H1 (cell line): ENCODE measurements around the gene RAB11A. TPM values are rescaled to one million over a fixed set of nuclear protein-coding genes. Genes with fewer than 3 reads are reported as not detected.

Source experiments
- CTCF ChIA-PET: fragments of 300-600 bp; sonication (Branson Sonifier 250); formaldehyde crosslinking; loops from one replicate; lab custom pipeline; 2021; ENCODE audit not compliant: partially characterized antibody; lab: Charles Lee
- POLR2A ChIA-PET: fragments of 300-600 bp; sonication (Branson Sonifier 250); formaldehyde crosslinking; loops from one replicate; lab custom pipeline; 2021; ENCODE audit warnings: inconsistent platforms; ENCODE audit not compliant: partially characterized antibody; lab: Charles Lee
- DNase-seq, 2 experiments: peaks; one replicate each; pipeline versions ENCODE4 v3.0.0 to v3.0.0-alpha.2; 2010 to 2022; ENCODE audit warnings: low spot score in 2 of 2, low read depth in 1 of 2, mixed read lengths in 1 of 2
- FAIRE-seq: peaks from 2 replicates; lab custom pipeline; 2011; peaks lifted over from hg19 to GRCh38; lab: Jason Lieb, UNC
- H2AFZ ChIP-seq: 2 replicates; pipeline ENCODE4 v1.8.1; 2012; ENCODE audit warnings: low read length, inconsistent platforms
- H2AK5ac ChIP-seq: 2 replicates; pipeline ENCODE4 v1.6.1; 2013; ENCODE audit warnings: low read depth, low read length
- H2BK120ac ChIP-seq: replicated peaks from 2 replicates; pipeline ENCODE3; 2013; ENCODE audit warnings: low read depth, low read length, inconsistent platforms
- H2BK12ac ChIP-seq: 2 replicates; pipeline ENCODE4 v1.6.1; 2013; ENCODE audit warnings: low read depth, low read length
- H2BK15ac ChIP-seq: 2 replicates; pipeline ENCODE4 v1.6.1; 2013; ENCODE audit warnings: low read length
- H2BK20ac ChIP-seq: 2 replicates; pipeline ENCODE4 v1.6.1; 2013; ENCODE audit warnings: low read length
- H2BK5ac ChIP-seq: 2 replicates; pipeline ENCODE4 v1.6.1; 2013; ENCODE audit warnings: low read depth, low read length
- H3K14ac ChIP-seq: 2 replicates; pipeline ENCODE4 v1.6.1; 2013; ENCODE audit warnings: inconsistent platforms; ENCODE audit not compliant: insufficient read length
- H3K18ac ChIP-seq: 2 replicates; pipeline ENCODE4 v1.6.1; 2013; ENCODE audit warnings: low read length; ENCODE audit errors: extremely low read depth
- H3K23ac ChIP-seq: 2 replicates; pipeline ENCODE4 v1.6.1; 2013; ENCODE audit warnings: inconsistent platforms; ENCODE audit not compliant: insufficient read length
- H3K23me2 ChIP-seq: 2 replicates; pipeline ENCODE4 v1.6.1; 2013; ENCODE audit warnings: low read depth, low read length
- H3K27ac ChIP-seq: 2 replicates; pipeline ENCODE4 v1.6.1; 2011; ENCODE audit warnings: low read depth, low read length, inconsistent platforms
- H3K27me3 ChIP-seq, 4 experiments: replicated peaks in 1 of 4; 1 replicate in 1 of 4; 2 replicates in 3 of 4; pipeline versions ENCODE4 v1.6.1 to v1.8.1; 2011 to 2013; ENCODE audit warnings: low read length in 3 of 4, mild to moderate bottlenecking in 3 of 4, inconsistent platforms in 2 of 4, mixed read lengths in 2 of 4, moderate library complexity in 1 of 4; ENCODE audit not compliant: control insufficient read depth in 3 of 4, insufficient read depth in 3 of 4; ENCODE audit errors: extremely low read depth in 1 of 4
- H3K36me3 ChIP-seq, 4 experiments: 2 replicates each; pipeline versions ENCODE4 v1.6.1 to v1.8.1; 2011 to 2013; ENCODE audit warnings: mild to moderate bottlenecking in 4 of 4, low read length in 3 of 4, moderate library complexity in 2 of 4, control low read depth in 1 of 4, inconsistent platforms in 1 of 4; ENCODE audit not compliant: insufficient read depth in 4 of 4, control insufficient read depth in 2 of 4
- H3K4ac ChIP-seq: replicated peaks from 2 replicates; pipeline ENCODE3; 2013; ENCODE audit warnings: low read length, low read depth, mixed read lengths, inconsistent platforms; ENCODE audit not compliant: insufficient read length
- H3K4me1 ChIP-seq, 4 experiments: replicated peaks in 1 of 4; 1 replicate in 1 of 4; 2 replicates in 3 of 4; pipeline versions ENCODE4 v1.6.1 to v1.8.1; 2011 to 2013; ENCODE audit warnings: low read length in 3 of 4, inconsistent platforms in 2 of 4, mixed read lengths in 1 of 4; ENCODE audit not compliant: insufficient read depth in 4 of 4, control insufficient read depth in 3 of 4
- H3K4me2 ChIP-seq, 2 experiments: 2 replicates each; pipeline versions ENCODE4 v1.6.1 to v1.8.1; 2011 to 2013; ENCODE audit warnings: low read depth in 2 of 2, low read length in 2 of 2, control low read depth in 1 of 2, inconsistent platforms in 1 of 2, mild to moderate bottlenecking in 1 of 2; ENCODE audit not compliant: insufficient read depth in 1 of 2
- H3K4me3 ChIP-seq, 4 experiments: fragments of 200-600, 300-600 bp in 1 of 4; sonication (generic), shearing (Covaris generic), sonication (Bioruptor Twin) in 1 of 4; 2 replicates each; pipeline versions ENCODE4 v1.5.1 to v1.8.1; 2011 to 2016; ENCODE audit warnings: low read length in 4 of 4, low read depth in 3 of 4, control low read depth in 2 of 4, inconsistent platforms in 2 of 4, mild to moderate bottlenecking in 2 of 4, mixed read lengths in 1 of 4, moderate library complexity in 1 of 4; ENCODE audit not compliant: insufficient read depth in 2 of 4; ENCODE audit errors: extremely low read depth in 1 of 4
- H3K56ac ChIP-seq: replicated peaks from 2 replicates; pipeline ENCODE3; 2013; ENCODE audit warnings: low read depth, mild to moderate bottlenecking, mixed read lengths, low read length, inconsistent platforms; ENCODE audit not compliant: insufficient read length
- H3K79me1 ChIP-seq: 2 replicates; pipeline ENCODE4 v1.6.1; 2013; ENCODE audit warnings: low read depth, low read length, control low read depth
- H3K79me2 ChIP-seq, 2 experiments: 2 replicates each; pipeline versions ENCODE4 v1.6.1 to v1.8.1; 2012 to 2013; ENCODE audit warnings: low read length in 2 of 2, mild to moderate bottlenecking in 2 of 2, inconsistent platforms in 1 of 2; ENCODE audit not compliant: insufficient read depth in 2 of 2, control insufficient read depth in 1 of 2
- H3K9ac ChIP-seq, 4 experiments: replicated peaks in 1 of 4; 1 replicate in 1 of 4; 2 replicates in 3 of 4; pipeline versions ENCODE4 v1.6.1 to v1.8.1; 2011 to 2013; ENCODE audit warnings: low read depth in 3 of 4, low read length in 3 of 4, control low read depth in 2 of 4, mild to moderate bottlenecking in 2 of 4, moderate library complexity in 2 of 4, inconsistent platforms in 1 of 4; ENCODE audit errors: extremely low read depth in 1 of 4
- H3K9me3 ChIP-seq, 2 experiments: 2 replicates each; pipeline versions ENCODE4 v1.6.1 to v1.8.1; 2012 to 2013; ENCODE audit warnings: mild to moderate bottlenecking in 2 of 2, moderate library complexity in 2 of 2, control low read depth in 1 of 2, inconsistent platforms in 1 of 2, low read depth in 1 of 2, low read length in 1 of 2, mixed read lengths in 1 of 2; ENCODE audit not compliant: insufficient read depth in 2 of 2
- H4K20me1 ChIP-seq, 2 experiments: replicated peaks in 1 of 2; 2 replicates each; pipeline versions ENCODE3 to v1.8.1; 2011 to 2013; ENCODE audit warnings: inconsistent platforms in 2 of 2, low read length in 2 of 2, mild to moderate bottlenecking in 1 of 2; ENCODE audit not compliant: insufficient read depth in 2 of 2, control insufficient read depth in 1 of 2
- H4K5ac ChIP-seq: 2 replicates; pipeline ENCODE4 v1.6.1; 2013; ENCODE audit warnings: low read length, low read depth, mixed read lengths, inconsistent platforms; ENCODE audit not compliant: insufficient read length
- H4K8ac ChIP-seq: 2 replicates; pipeline ENCODE4 v1.8.0; 2013; ENCODE audit warnings: mild to moderate bottlenecking, moderate library complexity, low read length, inconsistent platforms; ENCODE audit not compliant: insufficient read depth; ENCODE audit errors: extremely low read depth
- H4K91ac ChIP-seq: replicated peaks from 2 replicates; pipeline ENCODE3; 2013; ENCODE audit warnings: low read length, mixed read lengths, inconsistent platforms; ENCODE audit not compliant: insufficient read length
- CHD1 ChIP-seq: IDR thresholded peaks from 2 replicates; pipeline ENCODE4 v1.6.1; 2012; ENCODE audit warnings: low read depth, low read length, improper control_type of control experiment
- CTBP2 ChIP-seq: IDR thresholded peaks from 2 replicates; pipeline ENCODE4 v1.7.0; 2011; ENCODE audit warnings: borderline replicate concordance, mild to moderate bottlenecking, moderate library complexity, mixed read lengths, low read length; ENCODE audit not compliant: insufficient read depth, insufficient read length
- GTF2F1 ChIP-seq: IDR thresholded peaks from 2 replicates; pipeline ENCODE4 v1.6.1; 2012; ENCODE audit warnings: low read depth, low read length, improper control_type of control experiment, borderline replicate concordance
- KDM1A ChIP-seq: fragments of 200-600, 300-600 bp; sonication (generic); IDR thresholded peaks from 2 replicates; pipeline ENCODE4 v1.7.1; 2016; ENCODE audit warnings: mild to moderate bottlenecking, low read length, borderline replicate concordance
- MAFK ChIP-seq: IDR thresholded peaks from 2 replicates; pipeline ENCODE4 v1.6.1; 2012; ENCODE audit warnings: low read depth, mild to moderate bottlenecking, improper control_type of control experiment, low read length
- NRF1 ChIP-seq: IDR thresholded peaks from 2 replicates; pipeline ENCODE4 v1.6.1; 2011; ENCODE audit warnings: mild to moderate bottlenecking, low read depth, low read length, improper control_type of control experiment
- SAP30 ChIP-seq: fragments of 300-600 bp; sonication (generic); IDR thresholded peaks from 2 replicates; pipeline ENCODE4 v1.7.1; 2012; ENCODE audit warnings: low read length, moderate library complexity, mild to moderate bottlenecking, inconsistent platforms; ENCODE audit not compliant: insufficient read depth, insufficient replicate concordance
- SUZ12 ChIP-seq: fragments of 200-600 bp; sonication (generic); IDR thresholded peaks from 2 replicates; pipeline ENCODE4 v1.6.1; 2012; ENCODE audit warnings: mild to moderate bottlenecking, inconsistent platforms, low read length, moderate library complexity, mixed read lengths
- TBP ChIP-seq: IDR thresholded peaks from 2 replicates; pipeline ENCODE4 v1.6.1; 2011; ENCODE audit warnings: low read depth, low read length, improper control_type of control experiment
- USF2 ChIP-seq: IDR thresholded peaks from 2 replicates; pipeline ENCODE4 v1.6.1; 2011; ENCODE audit warnings: low read length, improper control_type of control experiment
- YY1 ChIP-seq: IDR thresholded peaks from 2 replicates; pipeline ENCODE4 v1.6.1; 2011; ENCODE audit warnings: low read depth, mild to moderate bottlenecking, low read length
- ZNF274 ChIP-seq: IDR thresholded peaks from 2 replicates; pipeline ENCODE4 v1.7.0; 2012; ENCODE audit warnings: low read length, borderline replicate concordance; ENCODE audit errors: extremely low read depth
- WGBS, 2 experiments: shearing (Covaris generic) in 1 of 2; methylation state at CpG; one replicate each; pipeline versions ENCODE4 v1.1.6 to v1.1.7; 2013 to 2015; ENCODE audit warnings: low lambda C conversion rate in 2 of 2, mixed read lengths in 2 of 2, inconsistent platforms in 1 of 2, low coverage in 1 of 2, missing lambda C conversion rate in 1 of 2; ENCODE audit not compliant: insufficient replicate concordance in 2 of 2, insufficient coverage in 1 of 2, insufficient read length in 1 of 2; ENCODE audit errors: extremely low coverage in 1 of 2, missing lambda C conversion rate in 1 of 2; 5-methylcytosine and 5-hydroxymethylcytosine counted together
- polyA plus RNA-seq, 7 experiments: library from polyadenylated mRNA; depleted of rRNA in 3 of 7; stranded (reverse) in 5 of 7; unstranded in 2 of 7; fragments of >200 nt in 5 of 7; fragments of 200-250 nt in 2 of 7; gene quantifications; 1 replicate in 5 of 7; 2 replicates in 1 of 7; 4 replicates in 1 of 7; pipeline versions ENCODE4 v1.2.1 to v1.2.3, GENCODE V29; 2011 to 2013; ENCODE audit warnings: missing spikeins in 2 of 7, mixed read lengths in 2 of 7
- total RNA-seq: library from RNA; stranded (reverse); fragmentation: NEBNext Ultra II Directional; extraction: Animal tissue kit (Norgen Biotek cat#: 25700); gene quantifications from 2 replicates; pipeline ENCODE4 v1.2.1, GENCODE V29; 2021

Gene RAB11A
- total and polyA plus RNA-seq, 2 of the 8 experiments (the other 6 are each of a cell fraction or from before 2014, with no cell fraction given): 211 to 254 TPM

GRCh38 chr15:65877749-65878148 is 8.5 kb downstream of the RAB11A start:
- DNase-seq: no peak
- no peak for TF ChIP-seq CHD1
- TF ChIP-seq MAFK: no peak
- no peak for TF ChIP-seq ZNF274
- TF ChIP-seq CTBP2: no peak
- no peak for TF ChIP-seq SAP30
- TF ChIP-seq YY1: no peak
- no peak for TF ChIP-seq TBP
- no peak for TF ChIP-seq NRF1
- TF ChIP-seq SUZ12: no peak
- no peak for TF ChIP-seq GTF2F1
- TF ChIP-seq USF2: no peak
- TF ChIP-seq KDM1A: no peak
- FAIRE-seq: no peak
- Histone ChIP-seq H3K36me3 (peaks cover 13 to 46% (median 34%) of the 10 kb centered on the region in 4 experiments), H2BK20ac (no peak overlapping the region), H3K4ac (no peak overlapping the region), H4K20me1 (peaks cover 3 to 7% of the 10 kb centered on the region in 2 experiments), H3K4me2 (no peak overlapping the region), H3K27ac (no peak overlapping the region), H2BK15ac (no peak overlapping the region), H2BK5ac (no peak overlapping the region), H4K91ac (no peak overlapping the region), H2AFZ (no peak overlapping the region), H3K9ac (no peak overlapping the region), H3K14ac (no peak overlapping the region), H3K27me3 (no peaks in the 10 kb centered on the region), H3K23ac (no peak overlapping the region), H3K9me3 (no peaks in the 10 kb centered on the region), H3K56ac (no peak overlapping the region), H2BK120ac (no peak overlapping the region), H3K18ac (no peak overlapping the region), H3K4me1 (no peaks in the 10 kb centered on the region), H3K4me3 (no peak overlapping the region), H2AK5ac (no peak overlapping the region), H4K5ac (no peak overlapping the region), H3K79me1 (0 out of 2 replicates have a peak, but pooled peaks cover 5% of the 10 kb centered on the region), H3K79me2 (peaks cover 7 to 50% of the 10 kb centered on the region in 2 experiments; a peak in 3 of 4 replicates), H2BK12ac (no peak overlapping the region), H3K23me2 (no peaks in the 10 kb centered on the region), H4K8ac (no peak overlapping the region)
- POLR2A ChIA-PET: interaction anchor here (1.5 to 1.8 kb wide), 2 partner anchors 8 to 16 kb away, joined by 3 to 6 read pairs; partner anchors contain the start of gene RAB11A
- CTCF ChIA-PET: interaction anchor here (0.9 to 1.4 kb wide), 3 partner anchors 8 to 24 kb away, joined by 3 read pairs; partner anchors contain the start of gene RAB11A
- 94% methylated on average over 3 of the region's 3 CpGs; no CpG with 5 or more reads in 1 of the 2 experiments for WGBS, 2 experiments
